GM21786 (cell line): Measurements from ENCODE around the gene ABTB2.

Source experiments
- ATAC-seq: cut with Tn5 transposase; IDR thresholded peaks from one replicate; pipeline ENCODE4 v1.9.1; 2021; ENCODE audit not compliant: unreplicated experiment

ABTB2 gene

DNA sequence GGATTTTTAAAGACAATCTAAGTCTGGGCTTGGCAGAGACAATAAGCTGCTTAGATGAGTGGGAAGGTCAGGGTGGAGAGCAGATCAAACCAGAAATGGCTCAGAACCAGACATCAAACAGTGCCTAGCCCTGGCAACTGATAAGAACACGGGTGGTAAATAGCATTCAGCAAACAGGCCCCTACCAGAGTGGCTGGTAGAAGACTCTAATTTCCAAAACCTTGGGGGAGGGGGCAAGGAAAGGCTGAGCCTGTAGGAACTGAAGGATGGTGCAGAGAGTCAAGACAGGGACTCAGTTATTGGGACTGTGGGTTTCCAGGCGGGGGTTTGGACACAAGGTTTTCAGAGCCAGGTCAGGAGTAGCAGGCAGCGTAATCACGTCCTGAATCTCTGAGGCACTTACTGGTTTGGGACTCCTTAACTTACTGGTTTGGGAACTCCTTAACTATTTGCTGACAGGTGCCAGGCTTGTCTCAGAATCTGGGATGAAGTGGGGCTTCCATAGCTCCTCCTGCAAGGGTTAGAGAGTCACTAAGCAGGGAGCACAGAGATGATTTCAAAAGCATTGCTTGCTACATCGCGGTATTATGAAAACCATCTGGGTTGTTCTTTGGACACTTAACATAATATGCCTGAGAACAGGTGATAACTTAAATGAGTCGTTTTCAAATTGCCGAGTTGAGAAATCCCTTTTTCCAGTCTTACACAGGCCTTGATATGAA lies 5.7 kb upstream of the ABTB2 start:
- ATAC-seq: no peak

DNA sequence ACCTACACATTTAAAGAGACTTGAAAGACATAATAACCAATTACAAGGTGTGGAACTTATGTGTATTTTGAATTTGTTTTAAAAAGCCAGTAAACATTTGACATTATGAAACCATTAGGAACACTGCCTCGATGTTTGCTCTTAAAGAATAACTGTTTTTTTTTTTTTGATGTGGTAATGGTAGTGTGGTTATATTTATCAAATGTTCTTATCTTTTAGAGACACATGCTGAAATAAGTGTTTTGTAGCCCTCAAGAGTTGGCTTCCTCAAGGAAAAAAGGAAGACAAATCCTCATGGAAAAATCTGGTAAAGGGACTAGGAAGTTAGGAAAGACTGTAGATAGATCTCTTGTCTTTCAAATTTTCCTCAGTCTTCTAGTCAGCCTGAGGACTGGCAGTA lies 2.2 kb upstream of the ABTB2 start:
- ATAC-seq: no peak

GRCh38 chr11:34359548-34359891 lies 1.7 kb upstream of the ABTB2 start:
- ATAC-seq: no peak

DNA sequence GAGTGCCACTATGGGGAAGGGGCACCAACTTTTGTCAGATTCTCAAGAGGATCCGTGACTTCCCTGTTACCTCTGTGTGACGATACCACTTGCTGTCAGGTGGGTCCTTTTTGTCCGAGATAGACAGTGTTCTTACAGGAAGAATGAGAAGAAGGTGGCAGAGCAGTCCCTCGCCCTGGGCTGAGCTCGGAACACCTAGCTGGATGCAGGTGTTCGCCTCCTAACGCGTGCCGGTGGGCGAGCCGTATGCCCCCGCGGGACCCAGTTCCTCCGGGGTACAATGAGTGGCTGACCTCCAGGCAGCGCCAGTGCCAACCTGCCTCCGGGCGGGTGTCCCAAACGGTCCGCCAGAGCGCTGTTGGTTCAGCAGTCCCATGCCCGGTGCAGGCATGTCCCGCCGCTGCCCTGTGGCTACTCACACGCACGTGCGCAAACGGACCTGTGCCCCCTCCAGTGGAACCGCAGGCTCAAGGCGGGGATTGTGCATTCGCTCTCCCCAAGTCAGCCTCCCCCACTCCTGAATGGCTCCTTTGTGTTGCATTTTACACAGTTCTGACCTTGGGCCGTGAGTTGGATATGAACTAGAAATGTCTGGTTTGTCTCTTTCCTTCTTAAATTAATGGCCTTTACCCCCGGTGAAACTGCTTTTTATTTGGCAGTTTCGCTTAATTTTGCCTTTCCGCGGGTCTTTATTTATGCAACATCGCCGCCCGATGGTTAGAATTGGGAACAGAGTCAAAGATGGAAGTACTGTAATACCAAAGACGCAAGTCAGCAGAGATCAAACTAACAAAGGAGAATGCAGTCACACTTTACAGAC lies 1.1 kb upstream of the ABTB2 start:
- ATAC-seq: no peak

- ATAC-seq: no peak
These were observed 483 bp upstream of the ABTB2 start for GRCh38 chr11:34358258-34358727.

- no peak for ATAC-seq
These were observed 703 bp downstream of the ABTB2 start for GRCh38 chr11:34356913-34357700.

- ATAC-seq: no peak
These were observed 1.3 kb downstream of the ABTB2 start for GRCh38 chr11:34356576-34356912.

- no peak for ATAC-seq
These were observed 1.7 kb downstream of the ABTB2 start for GRCh38 chr11:34356130-34356529.

DNA sequence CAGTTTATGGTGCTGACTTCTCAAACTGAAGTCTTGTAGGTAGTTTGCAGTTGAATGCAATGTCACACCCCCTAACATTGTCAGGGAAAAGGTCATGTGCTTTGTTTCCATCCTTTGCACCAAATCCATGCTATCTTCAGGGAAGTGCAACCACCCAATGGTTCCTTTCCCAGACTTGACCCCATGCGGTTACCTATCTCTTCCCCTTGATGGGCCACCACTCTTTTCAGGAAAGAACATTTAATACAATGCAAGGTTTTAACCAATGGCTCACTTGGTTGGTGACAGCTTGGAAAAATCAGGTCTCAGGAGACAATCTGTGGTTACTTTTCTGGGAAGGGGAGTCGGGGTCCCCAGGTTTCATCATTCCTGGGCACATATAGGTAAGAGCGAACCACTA lies 2.1 kb downstream of the ABTB2 start:
- no peak for ATAC-seq

DNA sequence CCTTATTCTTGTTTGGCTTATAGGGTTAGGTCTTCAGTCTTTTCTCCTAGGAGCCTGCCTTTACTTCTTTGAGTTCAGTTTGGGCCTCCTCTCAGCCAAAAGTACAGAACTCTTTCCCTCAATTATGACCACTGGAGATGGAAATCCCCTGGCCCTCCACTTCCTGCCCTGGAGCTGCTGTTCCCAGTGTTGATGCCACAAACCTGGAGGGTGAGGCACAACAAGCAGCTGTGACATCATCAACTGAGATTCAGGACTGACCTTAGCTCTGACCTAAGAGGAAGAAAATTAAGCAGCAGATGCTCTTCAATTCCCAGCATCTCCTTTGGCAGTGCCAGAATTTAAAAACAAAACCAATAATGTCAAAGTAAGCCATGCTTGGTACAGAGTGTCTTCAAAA lies 3.0 kb downstream of the ABTB2 start:
- ATAC-seq: no peak

- ATAC-seq: no peak
These were observed 3.9 kb downstream of the ABTB2 start for GRCh38 chr11:34353881-34354280.

GRCh38 chr11:34351687-34352469 lies 5.9 kb downstream of the ABTB2 start:
- ATAC-seq: peak; percentile 47

GRCh38 chr11:34351051-34351450 lies 6.8 kb downstream of the ABTB2 start:
- ATAC-seq: no peak

DNA sequence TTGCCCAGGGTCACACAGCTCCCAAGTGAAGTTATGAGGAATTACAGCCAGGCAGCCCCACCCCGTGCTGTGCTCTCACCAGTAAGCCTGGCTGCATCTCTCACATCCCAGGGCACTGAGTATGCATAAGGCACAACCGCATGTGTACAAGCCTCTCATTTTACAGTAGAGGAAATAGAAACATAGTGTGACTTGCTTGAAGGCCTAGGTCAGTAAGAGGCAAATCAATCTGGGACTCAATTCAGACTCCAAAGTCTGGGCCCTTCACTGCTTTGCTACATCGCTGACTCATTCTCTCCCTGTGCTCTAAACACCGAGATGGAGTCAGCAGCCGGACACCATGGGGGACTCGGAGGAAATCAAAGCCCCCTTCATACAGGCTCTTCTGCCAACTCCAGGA lies 7.9 kb downstream of the ABTB2 start:
- no peak for ATAC-seq

DNA sequence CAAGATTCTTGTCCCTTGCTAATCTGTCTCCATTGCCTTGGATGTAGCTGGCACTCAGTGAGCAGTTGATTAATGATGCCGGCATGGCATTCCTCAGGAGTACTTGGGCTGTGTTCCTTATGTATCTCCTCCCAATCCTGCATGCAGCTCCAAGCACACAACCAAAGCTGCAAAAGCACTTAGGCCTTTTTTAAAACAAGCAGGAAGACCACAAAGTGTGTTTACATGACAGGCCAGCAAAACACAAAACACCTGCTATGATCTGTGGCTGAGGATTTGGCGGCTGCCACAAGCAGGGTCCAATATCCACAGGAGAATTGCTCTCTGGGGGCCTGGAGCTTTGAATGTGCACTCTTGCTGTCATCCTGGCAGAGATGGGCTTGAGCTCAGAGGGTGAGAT lies 8.9 kb downstream of the ABTB2 start:
- no peak for ATAC-seq

DNA sequence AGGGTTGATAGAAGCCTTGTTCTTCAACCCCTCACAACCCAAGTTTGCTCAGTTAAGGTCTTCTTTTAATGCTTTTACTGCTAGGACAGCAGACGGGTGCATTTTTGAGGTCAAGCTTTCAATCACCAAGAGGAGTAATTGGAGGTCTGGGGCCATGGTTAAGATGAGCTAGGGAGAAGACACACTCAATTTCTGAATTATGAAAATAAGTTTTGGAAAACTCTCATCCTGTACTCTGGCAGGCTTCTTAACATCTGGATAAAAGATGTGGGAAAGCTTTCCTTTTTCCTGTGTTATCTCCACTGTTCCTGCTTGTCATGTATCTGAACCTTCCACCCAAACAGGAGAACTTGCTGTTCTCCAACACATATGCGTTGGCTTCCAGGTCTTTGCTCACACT lies 9.7 kb downstream of the ABTB2 start:
- ATAC-seq: no peak

GRCh38 chr11:34346551-34346950 lies 11.3 kb downstream of the ABTB2 start:
- ATAC-seq: no peak

DNA sequence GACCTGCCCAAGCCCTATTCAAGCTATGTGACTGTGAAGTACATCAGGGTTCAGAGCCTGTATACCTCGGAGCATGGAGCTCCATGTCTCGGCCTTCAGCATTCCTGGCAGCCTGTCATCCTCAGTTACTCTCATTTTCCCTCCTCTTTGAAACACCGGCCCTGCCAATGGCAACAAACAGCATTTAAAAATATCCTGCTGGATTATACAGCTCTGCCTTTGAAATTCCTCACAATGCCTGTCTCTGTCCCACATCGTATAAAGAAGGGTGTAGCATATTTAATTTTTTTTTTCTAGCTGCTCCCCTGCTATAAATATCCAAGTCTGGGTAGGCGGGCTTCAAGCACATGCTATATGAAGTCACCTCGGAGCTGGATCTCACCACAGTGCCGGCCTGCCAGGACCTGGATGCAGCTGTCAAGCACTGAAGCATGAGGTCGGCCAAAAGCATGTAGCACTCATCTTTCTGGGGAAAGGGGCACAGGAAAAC lies 11.8 kb downstream of the ABTB2 start:
- no peak for ATAC-seq

- no peak for ATAC-seq
These were observed 12.3 kb downstream of the ABTB2 start for GRCh38 chr11:34345540-34345876.

DNA sequence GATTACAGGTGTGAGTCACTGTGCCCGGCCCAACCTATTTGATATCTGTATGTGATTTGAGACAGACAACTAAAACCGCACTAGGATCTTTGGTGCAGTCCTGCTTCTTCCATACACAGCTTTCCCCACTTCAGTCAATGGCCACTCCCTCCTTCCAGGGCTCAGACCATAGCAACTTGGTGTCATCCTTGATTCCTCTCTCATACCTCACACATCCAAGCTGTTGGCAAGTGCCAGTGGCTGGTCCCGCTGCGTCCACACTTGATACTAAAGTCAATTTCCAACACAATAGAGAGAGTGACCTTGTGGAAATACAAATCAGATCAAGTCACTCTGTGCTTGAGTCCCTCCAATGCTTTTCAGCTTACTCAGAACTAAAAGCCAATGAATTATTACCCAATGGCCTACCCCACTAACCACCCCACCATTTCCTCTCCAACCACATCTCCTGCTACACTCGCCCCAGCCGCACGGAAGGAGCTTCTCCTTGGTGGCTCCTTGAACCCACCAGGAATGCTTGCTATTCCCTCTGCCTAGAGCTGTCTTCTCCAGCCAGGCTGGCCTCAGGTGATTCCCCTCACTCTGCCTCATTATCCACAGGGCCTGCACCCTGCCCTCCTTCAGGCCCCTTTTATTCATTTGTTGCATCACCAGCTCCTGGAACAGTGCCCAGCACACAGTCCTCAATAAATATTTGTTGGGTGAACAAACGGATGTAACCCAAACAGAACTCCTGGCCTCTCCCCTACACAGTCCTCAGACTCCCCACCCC lies 12.9 kb downstream of the ABTB2 start:
- no peak for ATAC-seq
